Smooth muscle cell (in vitro differentiated cells): ENCODE data around the gene CD101. TPM values are rescaled to one million over a fixed set of nuclear protein-coding genes. Genes with fewer than 3 reads are reported as not detected.
A peak's percentile ranks its signal among the peaks of the same experiment; 100 is the strongest.

Experiments used
- DNase-seq: peaks from one replicate; lab custom pipeline; 2025; ENCODE audit not compliant: unreplicated experiment; lab: John Stamatoyannopoulos, UW
- H2AFZ ChIP-seq: fragments of 200-600 bp; sonication (generic); 2 replicates; pipeline ENCODE4 v1.6.0; 2016; ENCODE audit warnings: antibody characterized with exemption, low read depth, mild to moderate bottlenecking
- H3F3A ChIP-seq: fragments of 200-600 bp; sonication (generic); 2 replicates; pipeline ENCODE4 v1.6.0; 2017; ENCODE audit warnings: antibody characterized with exemption, low read depth
- H3K27ac ChIP-seq: fragments of 200-600 bp; sonication (generic); 2 replicates; pipeline ENCODE4 v1.5.1; 2016; ENCODE audit warnings: low read depth, mild to moderate bottlenecking
- H3K27me3 ChIP-seq: fragments of 200-600 bp; sonication (generic); 2 replicates; pipeline ENCODE4 v1.6.1; 2016; ENCODE audit warnings: low read depth, mild to moderate bottlenecking
- H3K36me3 ChIP-seq: fragments of 200-600 bp; sonication (generic); 2 replicates; pipeline ENCODE4 v1.5.1; 2016; ENCODE audit warnings: low read depth
- H3K4me1 ChIP-seq: fragments of 200-600 bp; sonication (generic); 2 replicates; pipeline ENCODE4 v1.5.1; 2016; ENCODE audit warnings: low read depth
- H3K4me2 ChIP-seq: fragments of 200-600 bp; sonication (generic); 2 replicates; pipeline ENCODE4 v1.6.0; 2016; ENCODE audit warnings: mild to moderate bottlenecking
- H3K4me3 ChIP-seq: fragments of 200-600 bp; sonication (generic); 2 replicates; pipeline ENCODE4 v1.5.1; 2016; ENCODE audit warnings: mild to moderate bottlenecking
- H3K79me2 ChIP-seq: fragments of 200-600 bp; sonication (generic); 2 replicates; pipeline ENCODE4 v1.6.0; 2016; ENCODE audit warnings: low read depth, mild to moderate bottlenecking
- H3K9ac ChIP-seq: fragments of 200-600 bp; sonication (generic); 2 replicates; pipeline ENCODE4 v1.6.0; 2016; ENCODE audit warnings: low read depth
- H3K9me3 ChIP-seq: fragments of 200-600 bp; sonication (generic); replicated peaks from 2 replicates; pipeline ENCODE4 v1.5.1; 2016; ENCODE audit warnings: low read depth
- H4K20me1 ChIP-seq: fragments of 200-600 bp; sonication (generic); 2 replicates; pipeline ENCODE4 v1.6.0; 2016; ENCODE audit warnings: low read depth
- WGBS: methylation state at CpG from one replicate; pipeline ENCODE4 v1.1.7; 2016; ENCODE audit warnings: low lambda C conversion rate; 5-methylcytosine and 5-hydroxymethylcytosine counted together
- polyA plus RNA-seq: library from polyadenylated mRNA; unstranded; fragments of >200 nt; fragmentation: Nextera tagmentation; extraction: Ambion mirVana; gene quantifications from 2 replicates; pipeline ENCODE4 v1.2.1, GENCODE V29; 2016
- total RNA-seq: library from RNA; depleted of rRNA; stranded (reverse); fragments of >200 nt; gene quantifications from 2 replicates; pipeline ENCODE4 v1.2.3, GENCODE V29; 2014
- TF ChIP-seq, protein P1 (sequence below): fragments of 200-600 bp; sonication (generic); IDR thresholded peaks from 2 replicates; pipeline ENCODE4 v1.5.1; 2017; ENCODE audit warnings: borderline replicate concordance, mild to moderate bottlenecking, antibody characterized with exemption; ENCODE audit not compliant: insufficient read depth, poor library complexity, severe bottlenecking

The CD101 gene
- total and polyA plus RNA-seq, 2 experiments from 2014 or later: 0.85 to 2.0 TPM

DNA sequence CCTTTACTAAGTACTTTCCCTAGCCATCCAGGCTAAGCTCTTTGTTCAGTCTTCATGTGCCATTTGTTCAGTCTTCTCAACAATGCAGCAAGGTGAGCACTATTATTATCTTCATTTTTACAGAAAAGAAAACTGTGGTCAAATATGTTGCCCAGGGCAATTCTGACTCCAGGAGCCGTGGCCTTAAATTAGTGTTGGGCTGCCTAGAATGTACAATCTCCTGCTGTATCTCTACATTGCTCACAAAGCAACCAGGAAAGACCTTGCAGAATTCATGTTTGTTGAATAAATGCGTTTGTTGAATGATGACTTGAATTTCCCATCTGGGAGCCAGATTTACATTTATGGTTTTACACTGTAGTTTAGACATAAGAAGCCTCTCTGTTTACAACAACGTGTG is 14.2 kb downstream of the CD101 start:
- H3K27ac ChIP-seq: peak overlapping the region; percentile 30
- no peak overlapping the region for H2AFZ ChIP-seq
- TF ChIP-seq, protein P1, sequence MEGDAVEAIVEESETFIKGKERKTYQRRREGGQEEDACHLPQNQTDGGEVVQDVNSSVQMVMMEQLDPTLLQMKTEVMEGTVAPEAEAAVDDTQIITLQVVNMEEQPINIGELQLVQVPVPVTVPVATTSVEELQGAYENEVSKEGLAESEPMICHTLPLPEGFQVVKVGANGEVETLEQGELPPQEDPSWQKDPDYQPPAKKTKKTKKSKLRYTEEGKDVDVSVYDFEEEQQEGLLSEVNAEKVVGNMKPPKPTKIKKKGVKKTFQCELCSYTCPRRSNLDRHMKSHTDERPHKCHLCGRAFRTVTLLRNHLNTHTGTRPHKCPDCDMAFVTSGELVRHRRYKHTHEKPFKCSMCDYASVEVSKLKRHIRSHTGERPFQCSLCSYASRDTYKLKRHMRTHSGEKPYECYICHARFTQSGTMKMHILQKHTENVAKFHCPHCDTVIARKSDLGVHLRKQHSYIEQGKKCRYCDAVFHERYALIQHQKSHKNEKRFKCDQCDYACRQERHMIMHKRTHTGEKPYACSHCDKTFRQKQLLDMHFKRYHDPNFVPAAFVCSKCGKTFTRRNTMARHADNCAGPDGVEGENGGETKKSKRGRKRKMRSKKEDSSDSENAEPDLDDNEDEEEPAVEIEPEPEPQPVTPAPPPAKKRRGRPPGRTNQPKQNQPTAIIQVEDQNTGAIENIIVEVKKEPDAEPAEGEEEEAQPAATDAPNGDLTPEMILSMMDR: no peak

GRCh38 chr1:117017062-117017461 is 15.5 kb downstream of the CD101 start:
- 87% methylated on average over 4 of the region's 4 CpGs for WGBS
- H2AFZ ChIP-seq: no peak overlapping the region
- no peaks in the 10 kb centered on the region for H3K4me1 ChIP-seq
- no peak for DNase-seq
- no peak overlapping the region for H3K4me3 ChIP-seq
- H3K4me2 ChIP-seq: no peak overlapping the region
- H4K20me1 ChIP-seq: no peaks in the 10 kb centered on the region
- H3K27me3 ChIP-seq: no peaks in the 10 kb centered on the region
- H3K36me3 ChIP-seq: no peaks in the 10 kb centered on the region
- no peaks in the 10 kb centered on the region for H3F3A ChIP-seq
- TF ChIP-seq, protein P1: no peak
- no peak overlapping the region for H3K9ac ChIP-seq
- H3K27ac ChIP-seq: no peak overlapping the region
- H3K9me3 ChIP-seq: no peaks in the 10 kb centered on the region
- H3K79me2 ChIP-seq: no peaks in the 10 kb centered on the region

More for the DNA sequence above, 14.2 kb downstream of the CD101 start:
- Histone ChIP-seq H3K4me1 (no peaks in the 10 kb centered on the region), H4K20me1 (no peaks in the 10 kb centered on the region), H3K79me2 (no peaks in the 10 kb centered on the region), H3K9ac (no peak overlapping the region), H3F3A (no peaks in the 10 kb centered on the region), H3K4me3 (no peak overlapping the region), H3K36me3 (no peaks in the 10 kb centered on the region), H3K9me3 (no peaks in the 10 kb centered on the region), H3K27me3 (no peaks in the 10 kb centered on the region), H3K4me2 (no peak overlapping the region)
- WGBS: 83% methylated on average over 3 of the region's 3 CpGs
- DNase-seq: no peak

DNA sequence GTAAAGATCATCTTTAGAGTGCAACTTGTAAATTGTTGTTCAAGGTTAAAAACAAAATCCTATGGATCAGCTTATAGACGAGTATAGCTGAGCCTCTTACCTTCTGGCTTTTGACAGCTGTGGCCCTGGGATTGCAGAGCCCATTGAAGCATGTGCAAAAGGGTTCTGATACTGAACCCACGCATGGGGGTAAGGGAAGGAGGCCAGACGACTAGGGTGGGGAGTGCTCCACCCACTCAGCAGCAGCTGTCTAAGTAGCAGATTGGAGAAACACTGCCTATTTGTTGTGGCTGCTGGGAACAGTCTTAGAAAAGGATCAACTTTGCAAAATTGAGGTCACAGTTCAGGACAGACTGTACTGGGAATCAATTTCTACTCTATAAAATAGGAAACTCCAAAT is 16.1 kb downstream of the CD101 start:
- DNase-seq: no peak
- Histone ChIP-seq H4K20me1 (no peaks in the 10 kb centered on the region), H3K27me3 (no peaks in the 10 kb centered on the region), H3K4me2 (peak overlapping the region; percentile 10), H3F3A (no peaks in the 10 kb centered on the region), H3K79me2 (no peaks in the 10 kb centered on the region), H3K36me3 (no peaks in the 10 kb centered on the region), H3K9me3 (no peaks in the 10 kb centered on the region), H3K4me3 (no peak overlapping the region), H3K4me1 (no peaks in the 10 kb centered on the region), H3K9ac (no peak overlapping the region), H2AFZ (no peak overlapping the region), H3K27ac (no peak overlapping the region)
- TF ChIP-seq, protein P1: no peak
- 30% methylated on average over 3 of the region's 3 CpGs for WGBS

DNA sequence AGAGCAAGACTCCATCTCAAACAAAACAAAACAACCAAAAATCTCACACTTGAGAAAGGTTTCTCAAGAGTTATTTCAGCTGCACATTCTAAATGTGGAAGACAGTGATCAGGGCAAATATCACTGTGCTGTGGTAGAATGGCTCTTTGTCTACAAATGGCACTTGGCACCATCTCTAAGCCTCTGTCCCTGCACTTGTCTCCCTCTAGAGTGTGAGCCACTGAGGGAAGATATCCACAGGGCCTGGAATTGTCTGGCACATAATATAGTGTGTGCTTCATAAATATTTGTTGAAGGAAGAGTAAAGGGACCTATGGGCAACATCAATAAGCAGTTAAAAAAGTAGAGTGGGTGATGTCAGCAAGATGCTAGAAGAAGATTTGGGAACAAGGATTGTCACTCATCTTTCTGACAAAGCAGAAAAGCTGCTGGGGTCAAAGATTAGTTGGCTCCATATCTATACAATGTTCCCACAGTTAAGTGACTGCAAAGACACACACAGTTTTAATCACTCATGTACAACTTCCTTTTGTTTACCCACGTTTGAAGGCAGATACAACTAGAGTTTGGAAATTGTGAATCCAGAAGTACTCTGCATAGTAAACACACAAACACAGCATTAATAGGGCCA is 19.1 kb downstream of the CD101 start:
- Histone ChIP-seq H3K4me1 (no peaks in the 10 kb centered on the region), H3F3A (no peaks in the 10 kb centered on the region), H3K4me2 (no peak overlapping the region), H3K36me3 (no peaks in the 10 kb centered on the region), H3K27ac (no peak overlapping the region), H3K9ac (no peak overlapping the region), H4K20me1 (no peaks in the 10 kb centered on the region), H3K79me2 (no peaks in the 10 kb centered on the region), H3K27me3 (no peaks in the 10 kb centered on the region), H3K4me3 (no peak overlapping the region), H2AFZ (no peak overlapping the region), H3K9me3 (no peaks in the 10 kb centered on the region)
- TF ChIP-seq, protein P1: no peak
- WGBS: 58% methylated on average over 1 of the region's 1 CpG
- no peak for DNase-seq
